ENCODE measurements around the gene COL2A1. TPM values are rescaled to one million over a fixed set of nuclear protein-coding genes. Genes with fewer than 3 reads are reported as not detected.

The COL2A1 gene
- total and polyA plus RNA-seq, 9 donors = 0.05 to 1.5 (median 1.1) TPM; not detected in 1

- H3K4me1 ChIP-seq (ENCODE audit: insufficient read depth) = peaks cover 6% of the 10 kb centered on the region
- H3K36me3 ChIP-seq = no peaks in the 10 kb centered on the region
- TF ChIP-seq EP300 (IDR thresholded peaks at IDR 0.05) (no peak), POLR2A (IDR thresholded peaks at IDR 0.05) (no peak), CTCF (IDR thresholded peaks at IDR 0.05) (no peak)
- H3K4me3 ChIP-seq = no peak overlapping the region
- 10 to 17% (median 10%) methylated on average over 9 of the region's 9 CpGs for WGBS, 3 donors
- no peaks in the 10 kb centered on the region for H3K9me3 ChIP-seq
- intact Hi-C loops (cut with DNase I) = no loop called here
- H3K27me3 ChIP-seq = no peaks in the 10 kb centered on the region
- peak in 3 of 5 donors; percentile 45 to 59 (median 45) for DNase-seq
- H3K27ac ChIP-seq = no peak overlapping the region
Observed at GRCh38 chr12:48037267-48037915, 33.1 kb upstream of the COL2A1 start.

- intact Hi-C loops (cut with DNase I) = no loop called here
- no peaks in the 10 kb centered on the region for H3K27me3 ChIP-seq
- H3K36me3 ChIP-seq = no peaks in the 10 kb centered on the region
- H3K9me3 ChIP-seq = no peaks in the 10 kb centered on the region
- H3K4me3 ChIP-seq = no peak overlapping the region
- H3K4me1 ChIP-seq (ENCODE audit: insufficient read depth) = peaks cover 6% of the 10 kb centered on the region
- no peak for DNase-seq
- TF ChIP-seq POLR2A (IDR thresholded peaks at IDR 0.05) (no peak), EP300 (IDR thresholded peaks at IDR 0.05) (no peak), CTCF (IDR thresholded peaks at IDR 0.05) (no peak)
- 93 to 97% (median 95%) methylated on average over 4 of the region's 4 CpGs for WGBS, 3 donors
- H3K27ac ChIP-seq = no peak overlapping the region
Observed at GRCh38 chr12:48036818-48037217, 32.5 kb upstream of the COL2A1 start.

- intact Hi-C loops (cut with DNase I) = no loop called here
- 92 to 94% (median 93%) methylated on average over 8 of the region's 8 CpGs for WGBS, 3 donors
- Histone ChIP-seq H3K36me3 (no peaks in the 10 kb centered on the region), H3K27me3 (no peaks in the 10 kb centered on the region), H3K4me3 (no peak overlapping the region), H3K9me3 (no peaks in the 10 kb centered on the region), H3K4me1 (ENCODE audit: insufficient read depth) (peaks cover 6% of the 10 kb centered on the region), H3K27ac (no peak overlapping the region)
- no peak for DNase-seq
- TF ChIP-seq POLR2A (IDR thresholded peaks at IDR 0.05) (no peak), EP300 (IDR thresholded peaks at IDR 0.05) (no peak)
Observed at GRCh38 chr12:48034835-48035805, 30.8 kb upstream of the COL2A1 start.

- H3K4me3 ChIP-seq = no peak overlapping the region
- no peaks in the 10 kb centered on the region for H3K36me3 ChIP-seq
- H3K27ac ChIP-seq = no peak overlapping the region
- no peaks in the 10 kb centered on the region for H3K9me3 ChIP-seq
- H3K4me1 ChIP-seq (ENCODE audit: insufficient read depth) = peaks cover 6% of the 10 kb centered on the region
- intact Hi-C loops (cut with DNase I) = no loop called here
- no peaks in the 10 kb centered on the region for H3K27me3 ChIP-seq
- 97 to 100% (median 100%) methylated on average over 1 of the region's 1 CpG for whole genome bisulfite sequencing, 3 donors
- DNase-seq = no peak
- TF ChIP-seq POLR2A (IDR thresholded peaks at IDR 0.05) (no peak), EP300 (IDR thresholded peaks at IDR 0.05) (no peak), CTCF (IDR thresholded peaks at IDR 0.05) (no peak)
Observed at GRCh38 chr12:48033451-48033850, 29.2 kb upstream of the COL2A1 start.
